H4 (cell line): ENCODE data around the gene FAM47E. TPM values are rescaled to one million over a fixed set of nuclear protein-coding genes. Genes with fewer than 3 reads are reported as not detected.

Source experiments
- total RNA-seq: library from RNA; depleted of rRNA; stranded (reverse); fragments of >200 nt; shearing (Covaris generic); gene quantifications from 2 replicates; pipeline ENCODE4 v1.2.3, GENCODE V29; 2014; rRNA removed

The FAM47E gene
- total RNA-seq, 1 experiment from 2014 or later: 4.9 TPM

Other genes starting within 250 kb of the FAM47E start
- not detected in 2 replicates for gene CXCL9, start 244.2 kb upstream of the FAM47E start, total RNA-seq
- gene CXCL10, start 228.2 kb upstream of the FAM47E start, total RNA-seq: 0.41 and 1.1 TPM in 2 replicates
- gene CXCL11, start 215.7 kb upstream of the FAM47E start, total RNA-seq: not detected in 2 replicates
- 0.14 and 0.25 TPM in 2 replicates for gene ART3, start 177.0 kb upstream of the FAM47E start, total RNA-seq
- gene NUP54, start 103.3 kb upstream of the FAM47E start, total RNA-seq: 56.3 and 68.6 TPM in 2 replicates
- 88.5 and 101 TPM in 2 replicates for gene SCARB2, start 37.9 kb upstream of the FAM47E start, total RNA-seq
- 2.0 and 3.6 TPM in 2 replicates for gene STBD1, start 55.0 kb downstream of the FAM47E start, total RNA-seq
- not detected in 2 replicates for gene CCDC158, start 169.4 kb downstream of the FAM47E start, total RNA-seq
- gene SHROOM3, start 183.5 kb downstream of the FAM47E start, total RNA-seq: 2.8 and 3.4 TPM in 2 replicates